B cell (primary cell): ENCODE results near the gene ADAM19. TPM values are rescaled to one million over a fixed set of nuclear protein-coding genes. Genes with fewer than 3 reads are reported as not detected.
A peak's percentile ranks its signal among the peaks of the same experiment; 100 is the strongest.

Experiments
- ATAC-seq: fragments of 200-7000 bp; cut with Tn5 transposase; one replicate; pipeline ENCODE4 v1.10.0; 2021; ENCODE audit warnings: low read depth, mild to moderate bottlenecking, moderate number of reproducible peaks, moderate library complexity
- CTCF ChIA-PET: fragments of 350-600 bp; sonication (Branson Sonifier 250); formaldehyde crosslinking; loops from one replicate; lab custom pipeline; 2021; ENCODE audit warnings: antibody characterized with exemption, inconsistent platforms; lab: Charles Lee
- POLR2A ChIA-PET: fragments of 350-600 bp; sonication (Branson Sonifier 250); formaldehyde crosslinking; loops from one replicate; lab custom pipeline; 2021; ENCODE audit warnings: antibody characterized with exemption; lab: Charles Lee
- DNase-seq: peaks from one replicate; pipeline ENCODE4 v3.0.0; 2013
- H2AFZ ChIP-seq: 2 replicates; pipeline ENCODE4 v1.6.1; 2012; ENCODE audit warnings: mild to moderate bottlenecking, low read depth, low read length; ENCODE audit not compliant: insufficient read depth, poor library complexity, severe bottlenecking
- H3K27ac ChIP-seq, 2 donors: 1 replicate in 1 of 2; 2 replicates in 1 of 2; pipeline ENCODE4 v1.5.1; 2012 to 2013; ENCODE audit warnings: low read length in 2 of 2, mild to moderate bottlenecking in 2 of 2, moderate library complexity in 1 of 2
- H3K27me3 ChIP-seq, 4 experiments: fragments of 200-600 bp in 1 of 4; sonication (generic) in 1 of 4; replicated peaks in 1 of 4; 1 replicate in 2 of 4; 2 replicates in 2 of 4; pipeline versions ENCODE4 v1.6.1 to v1.7.0; 2013 to 2016; ENCODE audit warnings: low read length in 3 of 4, mild to moderate bottlenecking in 2 of 4, mixed read lengths in 1 of 4, moderate library complexity in 1 of 4; ENCODE audit not compliant: insufficient read depth in 4 of 4, control insufficient read depth in 3 of 4; ENCODE audit errors: control extremely low read depth in 1 of 4
- H3K36me3 ChIP-seq, 2 experiments: replicated peaks in 1 of 2; 1 replicate in 1 of 2; 2 replicates in 1 of 2; pipeline versions ENCODE4 v1.6.1 to v1.7.1; 2013; ENCODE audit warnings: low read length in 1 of 2; ENCODE audit not compliant: insufficient read depth in 2 of 2, control insufficient read depth in 1 of 2; ENCODE audit errors: control extremely low read depth in 1 of 2, extremely low read depth in 1 of 2
- H3K4me1 ChIP-seq, 2 donors: fragments of 200-600 bp in 1 of 2; sonication (generic) in 1 of 2; 1 replicate in 1 of 2; 2 replicates in 1 of 2; pipeline versions ENCODE4 v1.5.1 to v1.6.1; 2013 to 2017; ENCODE audit warnings: low read length in 2 of 2; ENCODE audit not compliant: control insufficient read depth in 2 of 2, insufficient read depth in 2 of 2
- H3K4me2 ChIP-seq: replicated peaks from 2 replicates; pipeline ENCODE3; 2012; ENCODE audit warnings: mild to moderate bottlenecking, low read depth, low read length; ENCODE audit not compliant: poor library complexity, severe bottlenecking
- H3K4me3 ChIP-seq, 5 experiments: fragments of 200-600 bp in 1 of 5; sonication (generic) in 1 of 5; 1 replicate in 3 of 5; 2 replicates in 2 of 5; pipeline versions ENCODE4 v1.5.1 to v1.7.0; 2011 to 2016; ENCODE audit warnings: low read length in 4 of 5, mild to moderate bottlenecking in 4 of 5, low read depth in 2 of 5, control low read depth in 1 of 5, moderate library complexity in 1 of 5; ENCODE audit not compliant: insufficient read depth in 1 of 5; ENCODE audit errors: control extremely low read depth in 1 of 5, extremely low read depth in 1 of 5
- H3K79me2 ChIP-seq: fragments of 200-600 bp; sonication (generic); one replicate; pipeline ENCODE4 v1.6.0; 2016; ENCODE audit warnings: low read length; ENCODE audit not compliant: control insufficient read depth, insufficient read depth
- H3K9ac ChIP-seq: fragments of 200-600 bp; sonication (generic); 2 replicates; pipeline ENCODE4 v1.6.1; 2017; ENCODE audit warnings: mild to moderate bottlenecking, low read length, moderate library complexity
- H3K9me3 ChIP-seq, 3 donors: one replicate each; pipeline versions ENCODE4 v1.6.1 to v1.7.1; 2013; ENCODE audit warnings: low read length in 2 of 3; ENCODE audit not compliant: control insufficient read depth in 2 of 3, insufficient read depth in 1 of 3; ENCODE audit errors: control extremely low read depth in 1 of 3
- H4K20me1 ChIP-seq: 2 replicates; pipeline ENCODE4 v1.6.0; 2012; ENCODE audit warnings: mild to moderate bottlenecking, low read length; ENCODE audit not compliant: insufficient read depth, control insufficient read depth, poor library complexity, severe bottlenecking
- H3K27ac Mint-ChIP-seq: one replicate; pipeline ENCODE4 v1.8.0; 2021; ENCODE audit warnings: mixed read lengths
- H3K27me3 Mint-ChIP-seq: one replicate; pipeline ENCODE4 v1.8.0; 2021; ENCODE audit warnings: mixed read lengths
- H3K4me1 Mint-ChIP-seq: one replicate; pipeline ENCODE4 v1.8.0; 2021; ENCODE audit warnings: mixed read lengths
- H3K4me3 Mint-ChIP-seq: one replicate; pipeline ENCODE4 v1.8.0; 2021; ENCODE audit warnings: mixed read lengths
- H3K9me3 Mint-ChIP-seq: one replicate; pipeline ENCODE4 v1.8.0; 2022; ENCODE audit warnings: mixed read lengths; ENCODE audit not compliant: insufficient read depth
- EZH2 ChIP-seq: IDR thresholded peaks from 2 replicates; pipeline ENCODE4 v1.6.1; 2012; ENCODE audit warnings: borderline replicate concordance, low read depth, mild to moderate bottlenecking, moderate library complexity, low read length; ENCODE audit not compliant: insufficient read depth, poor library complexity, severe bottlenecking
- WGBS: methylation state at CpG from one replicate; pipeline ENCODE4 v1.1.5; 2013; ENCODE audit warnings: missing lambda C conversion rate; ENCODE audit not compliant: insufficient coverage; 5-methylcytosine and 5-hydroxymethylcytosine counted together
- intact Hi-C: fragments of 100-400 bp; cut with micrococcal nuclease; formaldehyde crosslinking; loops from one replicate; pipeline ENCODE4 v1.10.0; 2022
- polyA plus RNA-seq: library from polyadenylated mRNA; depleted of rRNA; stranded (reverse); fragments of >200 nt; gene quantifications from 2 replicates; pipeline ENCODE4 v1.2.3, GENCODE V29; 2012
- total RNA-seq, 2 donors: library from RNA; stranded (reverse); fragments of 120-200 nt in 1 of 2; gene quantifications; 1 replicate in 1 of 2; 2 replicates in 1 of 2; pipeline versions ENCODE4 v1.2.3 to v1.2.4, GENCODE V29; 2013 to 2022
- TF ChIP-seq, protein P1 (sequence below): fragments of 200-600 bp; IDR thresholded peaks from one replicate; pipeline ENCODE4 v1.8.0; 2022; ENCODE audit warnings: antibody characterized with exemption, mild to moderate bottlenecking

The ADAM19 gene
- total and polyA plus RNA-seq, 2 donors (not counting 1 experiment from before 2014, with no cell fraction given) = 110 to 171 TPM

DNA sequence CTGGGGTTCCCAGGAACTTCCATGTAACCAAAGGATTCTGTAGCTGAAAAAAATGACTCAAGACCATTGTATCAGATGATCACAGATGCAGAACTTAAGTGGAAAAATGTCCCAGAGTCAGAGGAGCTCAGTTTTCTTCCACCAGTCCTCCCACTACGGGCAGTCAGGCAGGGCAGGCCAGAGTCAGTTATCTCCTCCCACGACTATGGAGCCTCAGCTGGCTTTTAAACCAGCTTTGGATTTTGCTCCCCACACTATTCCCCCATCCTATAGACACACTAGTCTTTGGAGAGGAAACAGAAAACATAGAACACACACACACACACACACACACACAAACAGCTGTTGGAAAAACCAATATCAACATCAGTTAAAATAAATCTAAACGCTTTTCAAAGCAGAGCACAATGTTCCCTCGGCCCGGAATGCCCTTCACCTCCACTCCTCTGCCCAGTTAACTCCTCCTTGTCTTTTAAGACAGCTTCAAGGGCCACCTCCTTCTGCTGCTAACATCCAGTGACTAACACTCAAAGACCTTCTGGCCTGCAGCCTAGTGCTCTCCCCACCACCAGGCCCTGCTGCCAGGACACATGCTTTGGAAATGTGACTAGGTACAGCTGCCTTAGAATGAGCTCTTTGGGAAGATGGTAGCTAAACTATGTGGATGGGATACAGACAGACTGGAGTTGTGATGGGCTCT is 58.8 kb downstream of the ADAM19 start:
- TF ChIP-seq, protein P1, sequence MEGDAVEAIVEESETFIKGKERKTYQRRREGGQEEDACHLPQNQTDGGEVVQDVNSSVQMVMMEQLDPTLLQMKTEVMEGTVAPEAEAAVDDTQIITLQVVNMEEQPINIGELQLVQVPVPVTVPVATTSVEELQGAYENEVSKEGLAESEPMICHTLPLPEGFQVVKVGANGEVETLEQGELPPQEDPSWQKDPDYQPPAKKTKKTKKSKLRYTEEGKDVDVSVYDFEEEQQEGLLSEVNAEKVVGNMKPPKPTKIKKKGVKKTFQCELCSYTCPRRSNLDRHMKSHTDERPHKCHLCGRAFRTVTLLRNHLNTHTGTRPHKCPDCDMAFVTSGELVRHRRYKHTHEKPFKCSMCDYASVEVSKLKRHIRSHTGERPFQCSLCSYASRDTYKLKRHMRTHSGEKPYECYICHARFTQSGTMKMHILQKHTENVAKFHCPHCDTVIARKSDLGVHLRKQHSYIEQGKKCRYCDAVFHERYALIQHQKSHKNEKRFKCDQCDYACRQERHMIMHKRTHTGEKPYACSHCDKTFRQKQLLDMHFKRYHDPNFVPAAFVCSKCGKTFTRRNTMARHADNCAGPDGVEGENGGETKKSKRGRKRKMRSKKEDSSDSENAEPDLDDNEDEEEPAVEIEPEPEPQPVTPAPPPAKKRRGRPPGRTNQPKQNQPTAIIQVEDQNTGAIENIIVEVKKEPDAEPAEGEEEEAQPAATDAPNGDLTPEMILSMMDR = no peak
- no peak for TF ChIP-seq EZH2
- H3K27ac ChIP-seq = peak overlapping the region; percentile 23 to 83
- 95% methylated on average over 5 of the region's 5 CpGs for WGBS

DNA sequence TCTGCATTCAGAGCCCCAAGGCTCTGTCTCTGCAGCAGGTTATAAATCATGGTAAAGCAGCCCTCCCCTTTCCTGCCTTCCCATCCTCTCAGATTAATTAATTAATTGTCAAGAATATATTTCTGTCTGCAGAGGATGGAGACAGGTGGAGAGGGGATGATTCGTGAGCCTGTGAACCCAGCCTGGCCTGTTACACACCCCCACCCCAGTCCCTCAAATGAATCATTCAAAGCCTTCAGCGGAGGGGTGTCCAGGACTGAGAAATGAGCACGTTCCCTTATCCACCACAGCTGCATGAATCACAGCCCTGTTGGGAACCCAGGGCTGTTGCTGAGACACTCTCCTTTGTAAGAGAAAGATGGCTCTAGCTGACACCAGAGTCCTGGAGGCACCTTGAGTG is 59.6 kb downstream of the ADAM19 start:
- Mint-ChIP-seq H3K27ac (peak overlapping the region; percentile 75), H3K4me3 (no peak overlapping the region), H3K4me1 (peaks cover 63% of the 10 kb centered on the region), H3K27me3 (no peaks in the 10 kb centered on the region), H3K9me3 (no peaks in the 10 kb centered on the region)
- WGBS = no CpG with 5 or more reads among the region's 3 CpGs
- Histone ChIP-seq H3K4me1 (peaks cover 33% of the 10 kb centered on the region in 2 donors), H2AFZ (no peak overlapping the region), H3K9me3 (peaks cover 0 to 4% (median 0%) of the 10 kb centered on the region in 3 donors), H3K4me3 (no peak overlapping the region), H3K36me3 (peaks cover 14 to 94% of the 10 kb centered on the region in 2 experiments), H3K9ac (no peak overlapping the region), H3K4me2 (no peak overlapping the region), H3K27me3 (no peaks in the 10 kb centered on the region), H4K20me1 (peaks cover 4% of the 10 kb centered on the region), H3K27ac (peak overlapping the region; percentile 23 to 83), H3K79me2 (peaks cover 67% of the 10 kb centered on the region)
- intact Hi-C loops = no loop called here
- TF ChIP-seq, protein P1 = no peak
- no peak for TF ChIP-seq EZH2
- no peak for DNase-seq
- no peak for ATAC-seq
- ChIA-PET POLR2A (no interaction called here), CTCF (interaction anchor here (0.9 to 1.8 kb wide), 4 partner anchors 9 to 203 kb away, joined by 3 to 8 read pairs (median 4); no protein-coding TSS in a partner anchor)

More for the DNA sequence above, 58.8 kb downstream of the ADAM19 start:
- peaks cover 63% of the 10 kb centered on the region for H3K4me1 Mint-ChIP-seq
- Histone ChIP-seq H2AFZ (no peak overlapping the region), H3K9me3 (peaks cover 0 to 2% (median 0%) of the 10 kb centered on the region in 3 donors), H3K36me3 (peaks cover 14 to 94% of the 10 kb centered on the region in 2 experiments), H3K9ac (no peak overlapping the region), H3K79me2 (peaks cover 70% of the 10 kb centered on the region), H3K4me2 (no peak overlapping the region), H3K4me3 (no peak overlapping the region), H3K4me1 (peaks cover 34 to 35% of the 10 kb centered on the region in 2 donors), H3K27me3 (no peaks in the 10 kb centered on the region), H4K20me1 (peaks cover 12% of the 10 kb centered on the region)
- DNase-seq (no peak), ATAC-seq (no peak)
- no peaks in the 10 kb centered on the region for H3K9me3 Mint-ChIP-seq
- POLR2A ChIA-PET = no interaction called here
- H3K27ac Mint-ChIP-seq = peak overlapping the region; percentile 75
- CTCF ChIA-PET = interaction anchor here (0.7 to 1.8 kb wide), 5 partner anchors 9 to 202 kb away, joined by 3 to 8 read pairs (median 4); no protein-coding TSS in a partner anchor
- H3K4me3 Mint-ChIP-seq = no peak overlapping the region
- H3K27me3 Mint-ChIP-seq = no peaks in the 10 kb centered on the region
- intact Hi-C loops = no loop called here
